ENCODE measurements around the gene MYO10. TPM values are rescaled to one million over a fixed set of nuclear protein-coding genes. Genes with fewer than 3 reads are reported as not detected.
"Not testable (repeated sequence)": the region's sequence is repeated elsewhere in the genome, so short reads cannot be mapped to it uniquely, and the experiment has no call there.

MYO10 gene
- polyA plus RNA-seq, 1 donor, result 30.7 TPM

GRCh38 chr5:16879650-16880049 is 56.4 kb downstream of the MYO10 start:
- peaks cover 5% of the 10 kb centered on the region for H3K36me3 ChIP-seq (ENCODE audit: control insufficient read depth, insufficient read depth, low read length)
- H3K9me3 ChIP-seq (ENCODE audit: control insufficient read depth, low read depth, low read length), result no peaks in the 10 kb centered on the region
- H3K4me1 ChIP-seq (ENCODE audit: control insufficient read depth, insufficient read depth, low read length), result peaks cover 33% of the 10 kb centered on the region
- H3K27me3 ChIP-seq (ENCODE audit: control insufficient read depth, insufficient read depth, low read length), result no peaks in the 10 kb centered on the region
- H3K4me3 ChIP-seq (ENCODE audit: low read length), result no peak overlapping the region
- H3K27ac ChIP-seq (ENCODE audit: low read length), result peak overlapping the region; percentile 41
- no peak for DNase-seq
- no CpG with 5 or more reads among the region's 13 CpGs for WGBS (ENCODE audit: insufficient coverage, low lambda C conversion rate)

- peaks cover 31% of the 10 kb centered on the region for H3K4me1 ChIP-seq (ENCODE audit: control insufficient read depth, insufficient read depth, low read length)
- no peaks in the 10 kb centered on the region for H3K27me3 ChIP-seq (ENCODE audit: control insufficient read depth, insufficient read depth, low read length)
- H3K27ac ChIP-seq (ENCODE audit: low read length), result peak overlapping the region; percentile 41
- peaks cover 5% of the 10 kb centered on the region for H3K36me3 ChIP-seq (ENCODE audit: control insufficient read depth, insufficient read depth, low read length)
- WGBS (ENCODE audit: insufficient coverage, low lambda C conversion rate), result no CpG with 5 or more reads among the region's 1 CpG
- H3K9me3 ChIP-seq (ENCODE audit: control insufficient read depth, low read depth, low read length), result no peaks in the 10 kb centered on the region
- DNase-seq, result peak in 1 of 2 donors; percentile 48
- no peak overlapping the region for H3K4me3 ChIP-seq (ENCODE audit: low read length)
These were observed 56.9 kb downstream of the MYO10 start for GRCh38 chr5:16879191-16879590.

GRCh38 chr5:16877267-16877935 is 58.7 kb downstream of the MYO10 start:
- no peaks in the 10 kb centered on the region for H3K27me3 ChIP-seq (ENCODE audit: control insufficient read depth, insufficient read depth, low read length)
- H3K36me3 ChIP-seq (ENCODE audit: control insufficient read depth, insufficient read depth, low read length), result peaks cover 12% of the 10 kb centered on the region
- H3K27ac ChIP-seq (ENCODE audit: low read length), result no peak overlapping the region
- H3K9me3 ChIP-seq (ENCODE audit: control insufficient read depth, low read depth, low read length), result peaks cover 8% of the 10 kb centered on the region
- peaks cover 21% of the 10 kb centered on the region for H3K4me1 ChIP-seq (ENCODE audit: control insufficient read depth, insufficient read depth, low read length)
- no peak for DNase-seq
- H3K4me3 ChIP-seq (ENCODE audit: low read length), result no peak overlapping the region
- WGBS (ENCODE audit: insufficient coverage, low lambda C conversion rate), result 80% methylated on average over 1 of the region's 9 CpGs

GRCh38 chr5:16874424-16874823 is 61.7 kb downstream of the MYO10 start:
- H3K27ac ChIP-seq (ENCODE audit: low read length); H3K4me1 ChIP-seq (ENCODE audit: control insufficient read depth, insufficient read depth, low read length): not testable (repeated sequence)

GRCh38 chr5:16871746-16872339 is 64.2 kb downstream of the MYO10 start:
- no peak overlapping the region for H3K27ac ChIP-seq (ENCODE audit: low read length)
- DNase-seq, result no peak
- H3K27me3 ChIP-seq (ENCODE audit: control insufficient read depth, insufficient read depth, low read length), result no peaks in the 10 kb centered on the region
- WGBS (ENCODE audit: insufficient coverage, low lambda C conversion rate), result no CpG with 5 or more reads among the region's 4 CpGs
- H3K36me3 ChIP-seq (ENCODE audit: control insufficient read depth, insufficient read depth, low read length), result peaks cover 12% of the 10 kb centered on the region
- H3K9me3 ChIP-seq (ENCODE audit: control insufficient read depth, low read depth, low read length), result peaks cover 12% of the 10 kb centered on the region
- H3K4me1 ChIP-seq (ENCODE audit: control insufficient read depth, insufficient read depth, low read length), result peaks cover 7% of the 10 kb centered on the region
- no peak overlapping the region for H3K4me3 ChIP-seq (ENCODE audit: low read length)

More at GRCh38 chr5:16874424-16874823, 61.7 kb downstream of the MYO10 start:
- H3K9me3 ChIP-seq (ENCODE audit: control insufficient read depth, low read depth, low read length), result peaks cover 12% of the 10 kb centered on the region
- H3K27me3 ChIP-seq (ENCODE audit: control insufficient read depth, insufficient read depth, low read length); H3K4me3 ChIP-seq (ENCODE audit: low read length); DNase-seq: not testable (repeated sequence)
- H3K36me3 ChIP-seq (ENCODE audit: control insufficient read depth, insufficient read depth, low read length), result peaks cover 12% of the 10 kb centered on the region
- no CpG with 5 or more reads among the region's 1 CpG for WGBS (ENCODE audit: insufficient coverage, low lambda C conversion rate)

- Histone ChIP-seq H3K27me3 (ENCODE audit: control insufficient read depth, insufficient read depth, low read length) (no peaks in the 10 kb centered on the region), H3K36me3 (ENCODE audit: control insufficient read depth, insufficient read depth, low read length) (peaks cover 12% of the 10 kb centered on the region), H3K9me3 (ENCODE audit: control insufficient read depth, low read depth, low read length) (peaks cover 12% of the 10 kb centered on the region), H3K4me3 (ENCODE audit: low read length) (no peak overlapping the region), H3K4me1 (ENCODE audit: control insufficient read depth, insufficient read depth, low read length) (peaks cover 9% of the 10 kb centered on the region), H3K27ac (ENCODE audit: low read length) (no peak overlapping the region)
- 100% methylated on average over 1 of the region's 1 CpG for WGBS (ENCODE audit: insufficient coverage, low lambda C conversion rate)
- DNase-seq, result no peak
These were observed 65.2 kb downstream of the MYO10 start for GRCh38 chr5:16870878-16871277.

- Histone ChIP-seq H3K27ac (ENCODE audit: low read length) (no peak overlapping the region), H3K36me3 (ENCODE audit: control insufficient read depth, insufficient read depth, low read length) (peaks cover 10% of the 10 kb centered on the region), H3K4me3 (ENCODE audit: low read length) (no peak overlapping the region), H3K4me1 (ENCODE audit: control insufficient read depth, insufficient read depth, low read length) (peaks cover 9% of the 10 kb centered on the region), H3K27me3 (ENCODE audit: control insufficient read depth, insufficient read depth, low read length) (no peaks in the 10 kb centered on the region), H3K9me3 (ENCODE audit: control insufficient read depth, low read depth, low read length) (peaks cover 12% of the 10 kb centered on the region)
- WGBS (ENCODE audit: insufficient coverage, low lambda C conversion rate), result no CpG with 5 or more reads among the region's 15 CpGs
- DNase-seq, result no peak
These were observed 66.0 kb downstream of the MYO10 start for GRCh38 chr5:16869821-16870796.

- no peaks in the 10 kb centered on the region for H3K27me3 ChIP-seq (ENCODE audit: control insufficient read depth, insufficient read depth, low read length)
- 72% methylated on average over 2 of the region's 3 CpGs for WGBS (ENCODE audit: insufficient coverage, low lambda C conversion rate)
- DNase-seq, result no peak
- H3K4me3 ChIP-seq (ENCODE audit: low read length), result no peak overlapping the region
- no peak overlapping the region for H3K27ac ChIP-seq (ENCODE audit: low read length)
- no peaks in the 10 kb centered on the region for H3K36me3 ChIP-seq (ENCODE audit: control insufficient read depth, insufficient read depth, low read length)
- peaks cover 12% of the 10 kb centered on the region for H3K4me1 ChIP-seq (ENCODE audit: control insufficient read depth, insufficient read depth, low read length)
- peaks cover 5% of the 10 kb centered on the region for H3K9me3 ChIP-seq (ENCODE audit: control insufficient read depth, low read depth, low read length)
These were observed 68.5 kb downstream of the MYO10 start for GRCh38 chr5:16867577-16867953.

GRCh38 chr5:16866795-16867576 is 69.1 kb downstream of the MYO10 start:
- Histone ChIP-seq H3K27ac (ENCODE audit: low read length) (peak overlapping the region; percentile 23), H3K4me3 (ENCODE audit: low read length) (no peak overlapping the region), H3K27me3 (ENCODE audit: control insufficient read depth, insufficient read depth, low read length) (no peaks in the 10 kb centered on the region), H3K36me3 (ENCODE audit: control insufficient read depth, insufficient read depth, low read length) (no peaks in the 10 kb centered on the region), H3K9me3 (ENCODE audit: control insufficient read depth, low read depth, low read length) (no peaks in the 10 kb centered on the region), H3K4me1 (ENCODE audit: control insufficient read depth, insufficient read depth, low read length) (peaks cover 13% of the 10 kb centered on the region)
- DNase-seq, result peak in 1 of 2 donors; percentile 48
- WGBS (ENCODE audit: insufficient coverage, low lambda C conversion rate), result 33% methylated on average over 2 of the region's 17 CpGs

GRCh38 chr5:16866273-16866672 is 69.8 kb downstream of the MYO10 start:
- no peaks in the 10 kb centered on the region for H3K27me3 ChIP-seq (ENCODE audit: control insufficient read depth, insufficient read depth, low read length)
- H3K27ac ChIP-seq (ENCODE audit: low read length), result no peak overlapping the region
- WGBS (ENCODE audit: insufficient coverage, low lambda C conversion rate), result no CpG with 5 or more reads among the region's 4 CpGs
- no peaks in the 10 kb centered on the region for H3K36me3 ChIP-seq (ENCODE audit: control insufficient read depth, insufficient read depth, low read length)
- no peaks in the 10 kb centered on the region for H3K9me3 ChIP-seq (ENCODE audit: control insufficient read depth, low read depth, low read length)
- DNase-seq, result no peak
- H3K4me3 ChIP-seq (ENCODE audit: low read length), result no peak overlapping the region
- H3K4me1 ChIP-seq (ENCODE audit: control insufficient read depth, insufficient read depth, low read length), result peaks cover 13% of the 10 kb centered on the region
